ENCODE measurements around the gene TRABD2A. TPM values are rescaled to one million over a fixed set of nuclear protein-coding genes. Genes with fewer than 3 reads are reported as not detected.

Gene TRABD2A
- total and polyA plus RNA-seq, 2 of the 13 experiments (the other 11 are each of a cell fraction or from before 2014, with no cell fraction given): 0.15 TPM; not detected in 1

DNA sequence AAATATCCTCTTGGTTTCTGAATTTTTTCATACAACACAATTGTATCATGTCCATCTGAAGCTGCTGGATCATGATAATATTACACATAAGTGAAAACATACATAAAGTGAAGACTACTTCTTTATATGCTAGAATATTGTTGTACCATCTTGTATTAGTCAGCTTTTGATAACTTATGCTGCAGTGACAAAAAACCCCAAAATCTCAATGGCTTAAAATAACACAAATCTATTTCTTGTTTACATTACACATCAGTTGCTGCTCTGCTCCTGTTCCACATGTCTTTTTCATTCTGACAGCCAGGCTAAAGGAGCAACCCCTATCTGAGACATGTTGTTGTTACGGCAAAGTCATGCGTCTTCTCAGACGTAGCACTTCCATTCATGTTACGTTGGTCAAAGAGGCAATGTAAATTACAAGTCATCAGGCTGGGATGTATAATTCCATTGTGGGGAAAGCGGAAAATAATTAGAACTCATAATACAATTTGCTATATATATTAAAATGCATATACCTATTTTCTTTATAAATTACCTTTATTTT, 30.3 kb upstream of the TRABD2A start:
- ATAC-seq: no peak
- ChIA-PET CTCF (ENCODE audit: low intra/inter-chr PET ratio, low total read pairs) (no interaction called here), POLR2A (no interaction called here)
- WGBS (ENCODE audit: low lambda C conversion rate): 80% methylated on average over 5 of the region's 5 CpGs
- TF ChIP-seq MIER2 (CRISPR knock-in tag; IDR thresholded peaks at IDR 0.05) (no peak), ZSCAN5A (CRISPR knock-in tag; IDR thresholded peaks at IDR 0.05; ENCODE audit: borderline replicate concordance) (no peak), ZNF12 (CRISPR knock-in tag; IDR thresholded peaks at IDR 0.05) (peak; percentile 85; the same call in 1 of the 2 replicates), RBAK (CRISPR knock-in tag; IDR thresholded peaks at IDR 0.05) (peak; percentile 62; the same call in 1 of the 2 replicates), RFX3 (CRISPR knock-in tag; IDR thresholded peaks at IDR 0.05) (no peak), NR2F6 (IDR thresholded peaks at IDR 0.05) (no peak), NR2F6 (CRISPR knock-in tag; IDR thresholded peaks at IDR 0.05) (no peak)
- TF ChIP-seq, protein P1, sequence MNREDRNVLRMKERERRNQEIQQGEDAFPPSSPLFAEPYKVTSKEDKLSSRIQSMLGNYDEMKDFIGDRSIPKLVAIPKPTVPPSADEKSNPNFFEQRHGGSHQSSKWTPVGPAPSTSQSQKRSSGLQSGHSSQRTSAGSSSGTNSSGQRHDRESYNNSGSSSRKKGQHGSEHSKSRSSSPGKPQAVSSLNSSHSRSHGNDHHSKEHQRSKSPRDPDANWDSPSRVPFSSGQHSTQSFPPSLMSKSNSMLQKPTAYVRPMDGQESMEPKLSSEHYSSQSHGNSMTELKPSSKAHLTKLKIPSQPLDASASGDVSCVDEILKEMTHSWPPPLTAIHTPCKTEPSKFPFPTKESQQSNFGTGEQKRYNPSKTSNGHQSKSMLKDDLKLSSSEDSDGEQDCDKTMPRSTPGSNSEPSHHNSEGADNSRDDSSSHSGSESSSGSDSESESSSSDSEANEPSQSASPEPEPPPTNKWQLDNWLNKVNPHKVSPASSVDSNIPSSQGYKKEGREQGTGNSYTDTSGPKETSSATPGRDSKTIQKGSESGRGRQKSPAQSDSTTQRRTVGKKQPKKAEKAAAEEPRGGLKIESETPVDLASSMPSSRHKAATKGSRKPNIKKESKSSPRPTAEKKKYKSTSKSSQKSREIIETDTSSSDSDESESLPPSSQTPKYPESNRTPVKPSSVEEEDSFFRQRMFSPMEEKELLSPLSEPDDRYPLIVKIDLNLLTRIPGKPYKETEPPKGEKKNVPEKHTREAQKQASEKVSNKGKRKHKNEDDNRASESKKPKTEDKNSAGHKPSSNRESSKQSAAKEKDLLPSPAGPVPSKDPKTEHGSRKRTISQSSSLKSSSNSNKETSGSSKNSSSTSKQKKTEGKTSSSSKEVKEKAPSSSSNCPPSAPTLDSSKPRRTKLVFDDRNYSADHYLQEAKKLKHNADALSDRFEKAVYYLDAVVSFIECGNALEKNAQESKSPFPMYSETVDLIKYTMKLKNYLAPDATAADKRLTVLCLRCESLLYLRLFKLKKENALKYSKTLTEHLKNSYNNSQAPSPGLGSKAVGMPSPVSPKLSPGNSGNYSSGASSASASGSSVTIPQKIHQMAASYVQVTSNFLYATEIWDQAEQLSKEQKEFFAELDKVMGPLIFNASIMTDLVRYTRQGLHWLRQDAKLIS (CRISPR knock-in tag; IDR thresholded peaks at IDR 0.05): no peak
- Histone ChIP-seq H3K79me2 (ENCODE audit: insufficient read depth, low read length) (peaks cover 4% of the 10 kb centered on the region), H4K20me1 (ENCODE audit: insufficient read depth, low read length) (no peaks in the 10 kb centered on the region), H3K4me2 (ENCODE audit: low read depth, low read length) (no peak overlapping the region), H3K9me3 (ENCODE audit: low read length) (peaks cover 5% of the 10 kb centered on the region; the same call in 1 of the 2 replicates), H3K36me3 (replicated peaks in 1 of 2; ENCODE audit: control insufficient read depth in 1 of 2, insufficient read depth in 2 of 2, low read length in 2 of 2) (no peaks in the 10 kb centered on the region), H3K9ac (ENCODE audit: insufficient read depth, low read depth, low read length) (no peak overlapping the region), H3K27me3 (ENCODE audit: control insufficient read depth in 1 of 2, insufficient read depth in 2 of 2, low read length in 2 of 2) (no peaks in the 10 kb centered on the region; a peak in 1 of 5 replicates), H3K27ac (ENCODE audit: extremely low read length, insufficient read depth, low read length) (no peak overlapping the region), H3K4me3 (replicated peaks in 1 of 3; ENCODE audit: insufficient read depth in 1 of 3, low read depth in 2 of 3, low read length in 3 of 3) (no peak overlapping the region), H2AFZ (ENCODE audit: low read length) (no peak overlapping the region), H3K4me1 (ENCODE audit: insufficient read depth, low read length) (peaks cover 23% of the 10 kb centered on the region)
- in situ Hi-C loops (cut with HindIII; ENCODE audit: extremely low pct_ligation_motif_present, low pct_unique_long_range_greater_than_20kb) (no loop called here), intact Hi-C loops (cut with micrococcal nuclease; ENCODE audit: unreplicated experiment) (no loop called here)
- DNase-seq (ENCODE audit: low spot score): no peak
- FAIRE-seq: no peak
- BruUV-seq (replicated peaks): no TSS peak
